EL (cell line): Measurements from ENCODE around the gene HAGH.

Experiments
- DNase-seq: peaks from one replicate; pipeline ENCODE4 v3.0.0-alpha.2; 2016

Gene HAGH

DNA sequence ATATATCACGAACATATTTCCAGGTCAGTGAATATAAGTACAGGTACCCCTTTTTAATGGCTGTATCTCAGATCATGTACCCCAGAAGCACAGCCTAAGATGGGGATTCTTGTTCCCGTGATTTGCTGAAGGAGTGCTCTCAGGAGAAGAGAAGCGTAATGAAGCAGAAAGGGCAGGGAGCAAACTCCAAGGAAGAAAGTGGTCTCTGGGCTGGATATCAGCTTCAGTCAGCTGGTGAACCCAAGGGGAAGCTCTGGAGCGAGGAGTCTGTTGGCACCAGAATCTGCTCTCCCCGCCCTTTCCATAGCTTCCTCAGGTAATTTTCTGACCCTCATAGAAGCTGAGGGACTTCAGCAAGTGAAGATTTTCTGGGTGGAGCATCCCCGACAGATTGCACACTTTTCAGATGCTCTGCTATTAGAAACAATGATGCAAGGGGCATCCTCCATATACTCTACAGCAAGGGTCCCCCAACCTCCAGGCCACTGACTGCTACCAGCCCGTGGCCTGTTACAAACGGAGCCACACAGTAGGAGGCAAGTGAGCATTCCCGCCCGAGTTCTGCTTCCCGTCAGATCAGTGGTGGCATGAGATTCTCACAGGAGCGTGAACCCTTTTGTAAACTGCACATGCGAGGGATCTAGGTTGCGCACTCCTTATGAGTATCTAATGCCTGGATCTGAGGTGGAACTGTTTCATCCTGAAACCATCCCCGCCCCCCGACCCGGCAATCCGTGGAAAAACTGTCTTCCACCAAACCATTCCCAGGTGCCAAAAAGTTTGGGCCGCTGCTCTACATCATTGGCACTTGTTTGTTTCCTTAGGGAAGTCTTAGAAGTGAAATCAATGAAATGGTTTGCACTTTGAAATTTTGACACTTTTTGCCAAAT lies 4.8 kb upstream of the HAGH start:
- no peak for DNase-seq

DNA sequence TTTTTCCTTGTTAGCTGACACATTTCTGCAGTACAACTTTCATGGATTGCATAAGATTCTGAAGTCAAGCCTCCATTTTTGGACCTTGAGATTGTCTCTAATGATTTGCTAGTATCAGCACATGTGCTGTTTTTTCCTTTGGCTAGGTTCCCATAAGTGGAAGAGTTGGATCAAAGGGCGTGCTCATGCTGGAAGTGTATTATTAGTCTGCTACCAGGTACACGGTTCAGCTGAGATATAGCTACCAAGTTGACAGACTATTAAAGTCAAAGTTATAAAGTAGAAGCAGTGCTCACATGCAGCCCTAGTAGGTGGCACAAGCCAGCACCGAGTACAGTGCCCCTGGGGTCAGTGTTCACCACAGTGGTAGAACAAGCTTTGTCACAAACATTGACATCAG lies 3.6 kb upstream of the HAGH start:
- DNase-seq, result no peak

DNA sequence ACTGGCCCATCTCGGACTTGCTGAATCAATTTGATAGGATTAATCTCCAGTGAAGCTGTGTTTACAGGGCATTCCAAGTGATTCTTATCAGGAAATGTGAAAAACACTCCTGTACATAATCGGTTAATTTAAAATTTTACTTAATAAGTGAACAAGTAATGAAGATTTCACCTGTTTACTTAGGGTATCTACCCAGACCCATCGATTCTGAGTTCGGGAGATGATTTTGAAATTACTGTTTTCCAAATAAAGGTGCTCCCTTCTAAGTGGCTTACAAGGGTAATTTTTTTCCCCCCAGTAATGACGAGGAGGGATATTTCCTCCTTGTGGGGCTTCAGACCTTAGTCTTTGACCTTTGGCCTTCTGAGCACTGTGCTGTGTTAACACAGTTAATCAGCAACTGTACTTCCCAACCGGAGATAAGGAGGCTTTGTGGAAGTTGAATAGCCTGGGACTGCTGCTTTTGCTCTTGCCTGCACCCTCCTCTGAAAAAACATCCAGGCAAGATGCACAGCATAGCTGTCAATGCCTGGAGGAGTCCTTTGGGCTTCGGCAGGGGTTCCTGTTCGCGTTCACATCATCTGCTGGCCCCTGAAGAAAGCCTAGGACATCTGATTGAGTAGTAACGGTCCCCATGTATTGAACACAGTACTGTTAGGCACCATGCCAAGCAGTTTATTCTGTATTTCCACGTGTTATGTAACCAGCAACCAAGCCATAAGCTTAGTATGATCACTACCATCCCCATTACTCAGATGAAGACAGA lies 2.2 kb upstream of the HAGH start:
- DNase-seq, result no peak

DNA sequence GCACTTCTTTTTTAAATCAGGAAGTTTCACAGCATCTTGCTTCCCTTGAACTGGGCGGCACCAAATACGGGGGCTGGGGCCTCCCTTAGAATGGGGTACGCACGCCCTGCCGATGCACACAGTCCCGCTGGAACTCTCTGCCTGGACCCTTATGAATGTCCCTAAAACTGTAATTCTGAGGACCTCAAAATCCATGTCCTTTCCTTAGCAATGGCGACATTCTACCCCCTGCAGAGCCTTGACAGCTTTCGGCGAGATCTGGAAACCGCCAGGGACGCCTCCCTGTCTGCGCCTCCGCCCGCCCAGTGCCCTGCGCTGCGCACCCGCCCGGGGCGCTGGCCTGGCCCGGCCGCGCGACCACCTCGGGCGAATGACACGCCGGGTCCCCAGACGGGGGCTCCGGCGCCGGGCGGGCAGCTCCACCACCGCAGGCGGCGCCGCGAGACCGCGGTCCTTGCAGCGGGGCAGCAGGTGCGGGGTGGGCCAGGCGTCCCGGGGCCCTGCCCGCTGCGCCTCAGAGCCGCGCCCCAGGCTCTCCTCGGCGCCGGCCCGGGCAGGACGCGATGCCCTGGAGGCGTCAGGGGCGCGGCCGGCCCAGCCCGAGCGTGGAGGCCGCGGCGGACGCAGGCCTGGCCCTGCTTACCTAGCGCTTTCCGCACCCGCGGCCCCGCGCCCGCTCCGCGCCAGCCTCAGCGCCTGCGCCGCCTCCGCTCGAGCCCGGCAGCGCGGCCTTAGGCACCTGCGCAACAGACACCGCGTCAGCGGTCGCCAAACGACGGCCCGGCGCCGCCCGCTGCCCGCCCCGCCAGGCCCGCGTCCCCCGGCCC lies 548 bp downstream of the HAGH start:
- DNase-seq, result peak; percentile 54

DNA sequence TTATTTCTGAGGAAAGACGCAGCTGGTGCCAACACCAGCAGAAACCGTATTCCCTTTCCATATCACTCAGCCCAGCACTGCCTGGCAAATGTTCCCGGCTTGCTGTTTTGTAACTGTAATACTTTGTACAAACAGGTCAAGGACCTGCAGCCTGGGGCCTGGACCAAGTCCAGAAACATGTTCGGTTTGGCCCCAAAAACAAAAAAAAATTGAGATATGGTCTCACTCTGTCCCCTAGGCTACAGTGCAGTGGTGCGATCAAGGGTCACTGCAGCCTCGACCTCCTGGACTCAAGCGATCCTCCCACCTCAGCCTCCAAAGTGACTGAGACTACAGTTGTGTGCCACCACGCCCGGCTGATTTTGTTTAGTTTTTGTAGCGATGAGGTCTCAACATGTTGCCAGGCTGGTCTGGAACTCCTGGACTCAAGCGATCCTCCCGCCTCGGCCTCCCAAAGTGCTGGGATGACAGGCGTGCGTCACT lies 1.2 kb downstream of the HAGH start:
- DNase-seq, result no peak

DNA sequence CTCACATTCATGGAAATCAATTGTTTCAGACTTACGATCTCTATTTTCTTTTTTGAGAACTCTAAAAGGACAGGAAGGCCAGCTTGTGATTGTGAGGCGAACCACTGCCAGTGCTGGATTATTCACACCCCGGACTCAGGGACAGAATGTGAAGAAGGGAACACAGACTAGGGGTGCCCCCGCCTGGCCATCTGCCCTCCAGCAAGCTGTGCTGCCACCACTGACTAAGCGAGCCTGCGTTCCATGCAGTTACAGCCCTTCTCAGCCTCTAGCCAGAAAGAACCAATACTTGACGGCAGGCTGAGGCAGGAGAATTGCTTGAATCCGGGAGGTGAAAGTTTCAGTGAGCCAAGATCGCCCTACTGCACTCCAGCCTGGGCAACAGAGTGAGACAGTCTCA lies 2.8 kb downstream of the HAGH start:
- peak; percentile 52 for DNase-seq

DNA sequence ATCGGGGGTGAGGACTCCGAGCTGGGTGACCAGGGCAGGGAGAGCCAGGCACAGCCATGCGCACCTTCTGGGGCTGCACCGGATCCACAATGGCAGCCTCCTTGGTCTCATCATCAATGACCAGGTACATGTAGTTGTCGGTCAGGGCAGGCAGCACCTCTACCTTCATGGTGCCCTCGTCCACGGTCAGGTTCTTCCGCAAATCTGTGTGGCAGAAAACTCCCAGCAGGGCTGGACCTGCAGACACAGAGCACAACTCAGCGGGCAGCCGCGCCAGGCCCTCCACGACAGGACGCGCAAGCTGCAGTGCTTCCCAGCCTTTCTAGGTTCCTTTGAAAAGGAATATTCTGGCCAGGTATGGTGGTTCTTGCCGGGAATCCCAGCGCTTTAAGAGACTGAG lies 3.8 kb downstream of the HAGH start:
- DNase-seq, result no peak

DNA sequence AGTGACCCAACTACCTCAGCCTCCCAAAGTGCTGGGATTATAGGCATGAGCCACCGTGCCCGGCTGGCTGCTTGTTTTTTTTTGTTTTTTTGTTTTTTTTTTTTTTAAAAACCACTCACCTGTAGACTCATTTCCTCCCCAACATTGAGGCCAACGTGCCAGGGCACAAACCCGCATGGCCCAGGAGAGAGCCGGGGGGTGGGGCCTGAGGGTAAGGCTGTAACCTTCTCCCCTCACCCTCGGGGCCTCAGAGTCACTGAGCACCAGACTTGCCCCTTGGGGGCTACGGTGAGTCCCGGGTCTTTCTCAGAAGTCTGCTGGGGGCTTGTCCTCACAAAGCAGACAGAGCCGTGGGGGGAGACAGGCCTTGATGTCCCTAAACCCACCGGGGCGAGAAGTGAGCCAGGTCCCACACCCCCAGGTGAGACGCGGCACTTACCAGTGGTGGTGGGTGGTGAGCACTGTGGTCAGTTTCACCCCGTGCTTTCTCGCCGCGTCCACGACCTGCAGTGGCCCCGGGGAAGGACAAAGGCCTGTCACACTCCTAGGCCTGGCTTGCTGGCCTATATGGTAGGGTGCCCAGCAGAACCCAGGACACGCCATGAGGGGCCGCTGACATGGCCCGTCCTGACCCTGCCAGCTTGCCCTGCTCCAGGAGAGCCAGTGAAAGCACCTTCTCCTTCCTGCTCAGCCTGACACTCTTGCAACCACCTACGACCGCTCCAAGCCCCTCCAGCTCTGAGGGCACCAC lies 4.6 kb downstream of the HAGH start:
- no peak for DNase-seq

DNA sequence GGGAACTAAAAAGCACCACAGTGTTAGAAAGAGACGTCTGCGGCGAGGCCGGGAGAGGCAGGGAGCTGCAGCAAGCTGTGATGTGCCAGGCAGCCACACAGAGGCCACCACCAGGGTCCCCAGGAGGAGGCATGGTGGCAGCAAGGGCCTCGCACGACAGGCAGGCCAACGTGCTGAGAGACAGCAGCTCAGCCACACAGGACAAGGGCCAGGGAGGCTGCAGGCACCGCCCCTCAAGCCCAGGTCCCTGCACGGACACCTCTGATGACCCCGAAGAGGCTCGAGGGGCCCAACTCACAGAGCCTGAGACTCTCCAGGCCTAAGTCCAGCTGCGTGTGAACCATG lies 5.7 kb downstream of the HAGH start:
- DNase-seq, result no peak

DNA sequence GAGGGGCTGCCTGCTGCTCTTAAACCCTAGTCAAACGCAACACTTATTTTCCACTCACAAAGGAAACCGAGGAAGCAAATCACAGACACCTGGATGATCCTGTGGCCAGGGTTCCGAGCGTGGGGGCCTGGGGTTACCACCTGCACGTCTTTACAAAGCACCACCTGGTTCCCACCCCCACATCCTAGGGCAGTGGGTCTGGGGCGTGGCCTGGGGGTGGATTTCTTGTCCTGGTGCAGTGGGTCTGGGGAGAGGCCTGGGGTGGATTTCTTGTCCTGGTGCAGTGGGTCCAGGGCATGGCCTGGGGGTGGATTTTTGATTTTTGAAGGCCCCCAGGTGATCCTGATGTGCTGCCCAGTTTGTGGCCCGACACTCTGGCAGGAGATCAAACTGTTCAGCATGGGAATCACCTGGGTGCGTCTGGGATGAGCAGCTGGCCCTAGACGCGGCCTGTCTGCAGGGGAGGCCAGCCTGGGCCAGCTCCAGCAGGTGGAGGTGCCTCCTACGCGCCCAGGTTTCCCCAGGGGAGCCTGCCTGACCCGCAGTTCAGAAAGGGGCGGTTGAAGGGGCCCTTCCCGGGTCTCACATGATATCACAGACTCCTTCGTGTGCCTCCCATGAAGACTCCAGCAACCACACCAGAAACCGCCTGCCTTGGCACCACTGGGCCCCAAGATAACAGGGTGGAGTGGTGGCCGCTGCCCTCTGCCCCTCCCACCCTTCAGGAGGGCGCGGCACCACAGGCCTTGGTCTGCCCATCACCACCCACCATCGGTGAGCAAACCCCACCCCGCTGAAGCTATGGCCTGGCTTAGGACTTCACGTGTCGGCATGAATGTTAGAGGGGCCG lies 6.3 kb downstream of the HAGH start:
- DNase-seq, result no peak

DNA sequence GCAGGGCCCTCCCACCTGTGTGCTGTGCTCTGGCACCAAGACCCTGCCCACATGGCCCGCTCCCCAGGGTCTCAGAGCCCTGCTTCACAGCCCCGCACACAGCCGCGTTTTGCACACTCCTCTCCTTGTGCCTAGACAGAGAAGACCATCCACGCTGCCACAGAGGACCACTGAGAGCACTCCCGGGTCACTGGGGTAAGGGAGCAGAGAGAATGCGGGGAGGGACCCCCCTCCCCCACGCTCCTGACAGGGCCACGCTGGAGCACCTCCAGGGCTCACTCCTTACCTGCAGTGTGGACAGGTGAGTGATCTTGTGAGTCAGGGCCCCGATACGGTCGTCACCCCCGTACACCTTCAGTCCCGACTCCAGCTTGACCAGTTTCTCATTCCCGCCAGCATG lies 7.0 kb downstream of the HAGH start:
- DNase-seq, result no peak

DNA sequence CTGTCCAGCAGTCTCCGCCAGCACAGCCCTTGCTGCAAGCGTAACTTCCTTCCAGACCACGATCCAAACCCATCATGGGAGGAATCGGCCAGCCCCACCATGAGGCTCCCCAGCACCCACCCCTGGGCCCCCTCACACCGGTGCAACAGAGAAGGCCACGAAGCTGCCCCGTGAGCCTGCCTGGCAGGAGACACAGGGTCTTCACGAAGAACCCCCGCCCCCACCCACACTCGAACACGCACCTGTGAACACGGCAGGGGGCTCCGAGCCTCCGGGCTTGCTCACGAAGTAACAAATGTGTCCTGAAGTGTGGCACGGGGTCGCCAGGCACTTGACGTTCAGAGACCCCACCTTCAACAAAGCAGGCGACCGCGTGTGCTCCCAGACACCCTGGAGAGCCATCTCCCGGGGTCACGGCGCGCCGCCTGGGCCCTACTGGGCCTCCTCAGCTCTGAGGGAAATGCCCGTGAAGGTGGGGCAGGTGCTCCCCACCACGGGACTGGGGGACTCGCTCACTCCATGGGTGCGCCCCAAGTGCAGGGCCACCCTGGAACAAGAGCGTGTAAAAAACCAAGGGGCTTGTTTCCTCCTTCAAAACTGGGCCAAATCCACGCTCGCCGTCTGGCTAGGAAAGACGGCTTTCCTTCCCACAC lies 7.6 kb downstream of the HAGH start:
- no peak for DNase-seq

DNA sequence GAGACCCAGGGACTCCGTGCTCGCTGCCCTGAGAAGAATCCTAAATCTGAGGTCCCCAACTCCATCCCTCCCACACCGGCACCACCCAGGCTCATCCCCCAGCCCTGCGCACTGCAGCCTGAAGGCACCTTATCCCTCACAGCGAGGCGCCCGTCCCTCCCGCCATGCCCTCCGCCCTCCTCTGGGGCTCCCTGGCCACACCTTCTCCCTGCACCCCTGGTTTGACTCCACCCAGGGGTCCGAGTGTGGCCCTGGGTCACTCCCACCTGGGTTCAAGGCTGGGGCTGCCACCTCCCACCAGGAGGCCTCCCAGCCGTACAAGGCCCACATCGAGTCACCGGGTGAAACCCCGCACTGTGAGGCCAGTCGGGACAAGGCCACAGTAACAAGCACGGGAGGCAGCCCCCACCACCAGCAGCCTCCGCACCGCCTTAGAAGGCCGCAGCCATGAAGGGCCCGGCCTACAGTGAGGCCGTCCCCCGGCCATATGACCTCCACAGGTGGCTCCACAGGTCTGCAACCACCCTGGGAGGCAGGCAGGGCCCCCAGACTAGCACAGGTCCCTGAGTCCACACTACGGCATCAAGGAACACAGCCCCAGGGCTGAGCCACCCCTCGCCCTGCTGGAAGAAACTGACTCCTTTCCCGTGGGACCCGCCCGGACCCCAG lies 8.3 kb downstream of the HAGH start:
- no peak for DNase-seq

DNA sequence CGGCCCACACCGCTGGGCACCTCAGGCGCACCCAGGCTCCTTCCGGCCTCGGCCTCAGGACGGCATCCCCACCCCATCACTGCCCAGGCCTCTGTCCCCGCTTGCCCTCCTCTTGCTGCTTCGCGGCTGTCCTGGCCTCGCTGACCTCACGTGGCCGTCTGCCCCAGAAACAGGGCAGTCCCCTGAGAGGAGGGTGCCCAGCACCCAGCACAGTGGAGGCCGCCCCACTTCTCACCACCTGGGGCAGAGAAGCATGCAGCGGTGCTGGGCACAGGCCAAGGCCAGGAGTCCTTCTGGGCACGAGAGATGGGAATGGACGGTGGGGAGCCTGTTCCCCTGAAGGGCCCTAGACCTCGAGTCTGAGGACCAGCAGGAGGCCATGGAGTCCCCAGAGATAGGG lies 8.9 kb downstream of the HAGH start:
- no peak for DNase-seq

DNA sequence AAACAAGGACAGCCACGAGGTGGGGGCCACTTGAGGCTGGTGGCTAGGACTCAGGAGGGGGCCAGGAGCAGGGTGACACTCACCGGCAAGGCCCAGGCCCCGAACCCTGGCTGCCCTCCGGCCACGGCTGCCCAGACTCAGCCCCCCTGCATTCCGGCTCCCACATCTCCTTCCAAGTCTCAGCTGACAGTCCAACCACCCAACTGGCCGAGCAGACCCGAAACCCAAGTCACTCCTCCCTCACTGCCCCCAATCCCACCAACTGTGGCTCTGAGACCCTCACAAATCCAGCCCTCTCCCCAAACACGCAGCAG lies 9.4 kb downstream of the HAGH start:
- no peak for DNase-seq

DNA sequence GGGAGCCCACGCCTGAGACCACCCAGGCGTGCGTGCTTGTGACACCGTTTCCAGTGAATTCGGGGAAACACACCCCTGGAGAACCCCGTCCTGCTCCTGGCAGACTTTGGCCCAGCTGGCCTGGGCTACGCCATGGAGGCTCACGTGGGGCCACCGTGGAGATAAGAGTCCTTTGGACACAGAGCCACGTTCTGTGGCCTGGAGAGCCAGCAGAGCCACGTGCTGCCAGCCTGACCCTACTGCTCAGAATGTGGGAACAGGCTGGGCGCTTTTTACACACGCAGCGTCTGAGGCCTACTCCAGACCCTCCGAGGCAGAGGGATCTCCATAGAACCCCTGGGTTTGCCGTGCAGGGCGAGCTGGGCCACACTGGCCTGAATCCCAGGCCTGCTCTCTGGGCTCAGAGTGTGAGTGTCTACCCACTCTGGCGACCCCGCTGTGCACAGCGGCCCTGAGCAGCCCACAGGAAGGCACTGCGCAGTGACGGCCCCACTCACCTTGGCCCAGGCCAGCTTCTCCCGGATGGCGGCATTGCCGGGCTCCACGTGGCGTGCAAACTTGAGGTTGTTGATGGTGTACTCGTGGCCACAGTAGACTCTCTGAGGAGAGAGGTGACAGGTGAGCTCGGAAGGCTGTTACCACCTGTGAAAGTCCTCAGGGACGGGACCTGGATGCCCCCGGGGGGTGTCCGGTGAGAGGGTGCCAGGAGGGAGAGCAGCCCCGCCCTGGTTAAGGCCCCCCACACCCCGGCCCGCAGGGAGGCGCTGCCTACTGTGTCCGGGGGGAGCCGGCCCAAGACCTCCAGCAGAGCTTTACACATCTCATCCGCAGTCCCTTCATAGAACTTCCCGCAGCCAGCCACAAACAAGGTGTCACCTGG lies 10.0 kb downstream of the HAGH start:
- no peak for DNase-seq

DNA sequence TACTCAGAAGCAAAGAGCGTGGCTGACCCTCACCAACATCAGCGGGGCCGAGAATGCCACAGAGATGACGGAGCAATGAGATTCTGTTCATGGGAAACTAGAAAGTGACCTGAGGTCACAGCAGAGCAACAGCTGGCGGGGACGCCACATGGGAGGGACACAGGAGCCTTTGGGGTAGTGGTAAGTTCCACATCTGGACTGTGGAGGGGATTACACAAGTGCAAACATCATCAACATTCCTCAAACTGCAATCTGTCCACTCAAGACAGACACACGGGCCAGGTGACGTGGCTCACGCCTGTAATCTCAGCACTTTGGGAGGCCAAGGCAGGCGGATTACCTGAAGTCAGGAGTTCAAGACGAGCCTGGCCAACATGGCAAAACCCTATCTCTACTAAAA lies 11.2 kb downstream of the HAGH start:
- DNase-seq, result no peak

DNA sequence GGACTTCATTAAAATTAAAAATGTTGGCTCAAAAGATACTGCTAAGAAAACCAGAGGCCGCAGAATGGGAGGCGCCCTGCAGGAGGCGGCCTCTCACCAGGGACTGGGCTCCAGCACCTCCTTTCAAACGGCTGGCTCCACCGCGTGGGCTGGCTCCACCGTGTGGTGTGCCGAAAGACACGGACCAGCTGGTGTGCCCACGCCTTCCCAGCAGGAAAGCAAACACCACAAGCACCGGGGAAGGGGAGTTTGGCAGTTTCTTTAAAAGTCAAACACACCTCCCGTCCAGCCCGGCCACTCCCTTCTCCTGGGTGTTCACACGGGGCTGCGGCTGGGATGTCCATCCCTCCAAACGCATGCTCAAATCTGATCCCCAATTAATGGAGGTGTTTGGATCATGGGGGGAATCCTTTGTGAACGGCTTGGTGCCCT lies 13.9 kb downstream of the HAGH start:
- DNase-seq, result peak; percentile 38

DNA sequence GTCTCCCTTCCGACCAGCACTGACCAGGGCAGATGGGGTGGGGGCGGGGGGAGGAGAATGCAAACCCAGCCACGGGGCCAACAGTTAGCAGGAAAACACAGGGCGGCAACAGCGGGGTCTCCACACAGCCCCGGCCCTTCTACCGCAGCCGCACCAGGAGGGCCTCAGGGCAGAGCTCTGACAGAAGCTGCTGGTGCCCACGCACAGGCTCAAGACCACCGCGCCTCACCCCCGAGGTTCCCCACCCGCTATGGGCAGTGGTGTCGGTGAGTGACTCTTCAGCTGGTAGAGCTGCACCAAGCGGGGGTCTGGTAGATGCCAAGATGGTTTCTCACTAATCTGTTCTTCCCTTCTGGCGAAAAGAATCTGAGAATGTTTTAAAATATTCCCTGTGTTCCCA lies 16.1 kb downstream of the HAGH start:
- DNase-seq, result no peak

DNA sequence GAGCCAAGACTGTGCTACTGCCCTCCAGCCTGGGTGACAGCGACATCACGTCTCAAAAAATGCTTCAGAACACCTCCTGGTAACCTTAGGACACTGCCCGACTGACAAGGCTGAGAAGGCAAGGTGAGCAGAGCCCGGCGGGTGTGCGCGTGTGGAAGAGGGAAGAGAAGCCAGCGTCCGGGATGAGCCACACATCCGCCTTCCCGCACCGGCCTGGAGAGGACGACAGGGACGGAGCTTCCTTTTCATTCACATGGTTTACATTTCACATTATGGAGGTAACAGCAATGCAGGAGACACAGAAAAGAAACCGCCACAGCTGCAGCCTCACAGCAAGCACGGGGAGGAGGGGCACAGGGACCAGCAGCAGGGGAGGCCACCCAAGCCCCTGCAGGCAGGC lies 16.5 kb downstream of the HAGH start:
- DNase-seq, result no peak
